ENCODE measurements around the gene UBE3C. TPM values are rescaled to one million over a fixed set of nuclear protein-coding genes. Genes with fewer than 3 reads are reported as not detected.

Gene UBE3C
- total and polyA plus RNA-seq, 9 of the 15 experiments (the other 6 are each of a cell fraction or from before 2014, with no cell fraction given) = 9.6 to 91.7 (median 75.4) TPM

DNA sequence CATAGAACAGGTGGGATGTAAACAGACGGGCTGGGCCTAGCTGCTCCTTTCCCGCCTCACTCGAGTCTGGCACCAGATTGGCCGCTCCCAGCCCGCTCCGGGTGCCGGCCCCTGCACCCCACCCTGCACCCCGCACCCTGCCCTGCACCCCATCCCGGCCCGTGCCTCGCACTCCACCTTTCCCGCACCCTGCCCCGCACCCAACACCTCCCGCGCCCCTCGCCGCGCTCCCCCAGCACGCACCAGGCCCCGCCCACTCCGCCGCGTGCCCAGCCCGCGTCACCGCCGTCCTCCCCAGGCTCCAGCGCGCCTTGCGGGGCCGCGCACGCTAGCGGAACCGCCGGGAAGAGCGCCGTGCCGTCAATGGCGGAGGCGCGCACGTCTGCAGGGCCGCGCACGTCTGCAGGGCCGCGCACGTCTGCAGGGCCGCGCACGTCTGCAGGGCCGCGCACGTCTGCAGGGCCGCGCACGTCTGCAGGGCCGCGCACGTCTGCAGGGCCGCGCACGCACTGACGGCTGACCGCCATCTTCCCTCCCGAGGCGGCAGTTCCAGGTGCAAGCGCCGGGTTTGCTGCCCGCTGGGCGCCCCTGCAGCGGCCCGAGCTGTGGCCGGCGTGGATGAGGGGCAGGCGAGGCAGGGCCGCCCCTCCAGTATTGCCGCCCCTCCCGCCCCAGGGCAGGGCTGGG, at the start of gene UBE3C (continued):
- TF ChIP-seq CCNT2 (IDR thresholded peaks at IDR 0.05; ENCODE audit: borderline replicate concordance, extremely low read depth, insufficient read length, low read depth, low read length) (no peak), TEAD1 (CRISPR knock-in tag; IDR thresholded peaks at IDR 0.05) (peak; percentile 72 to 91; a peak in 2 of 4 replicates), SLC30A9 (CRISPR knock-in tag; IDR thresholded peaks at IDR 0.05) (peak; percentile 52; the same call in 1 of the 2 replicates), SMARCA4 (IDR thresholded peaks at IDR 0.05) (no peak), FOXJ2 (tag; IDR thresholded peaks at IDR 0.05) (peak; percentile 98), RBM34 (IDR thresholded peaks at IDR 0.05; ENCODE audit: borderline replicate concordance, insufficient read depth, low read length) (0 out of 2 replicates have a peak, but pooled peaks have one; percentile 46), PURB (CRISPR knock-in tag; IDR thresholded peaks at IDR 0.05; ENCODE audit: low read depth) (no peak), SREBF2 (CRISPR knock-in tag; IDR thresholded peaks at IDR 0.05) (no peak), HNRNPK (IDR thresholded peaks at IDR 0.05; ENCODE audit: low read depth, low read length, poor library complexity, severe bottlenecking) (no peak), DPF2 (IDR thresholded peaks at IDR 0.05) (0 out of 2 replicates have a peak, but pooled peaks have one; percentile 31), NR2C2 (CRISPR knock-in tag; IDR thresholded peaks at IDR 0.05) (0 out of 2 replicates have a peak, but pooled peaks have one; percentile 50), NR2C2 (tag; IDR thresholded peaks at IDR 0.05) (peak; percentile 89), TARDBP (IDR thresholded peaks at IDR 0.05) (no peak), FOXK1 (CRISPR knock-in tag; IDR thresholded peaks at IDR 0.05; ENCODE audit: borderline replicate concordance) (peak; percentile 84; the same call in 1 of the 2 replicates), RUNX1 (IDR thresholded peaks at IDR 0.05; ENCODE audit: low read depth) (0 out of 2 replicates have a peak, but pooled peaks have one; percentile 7), FOXP1 (CRISPR knock-in tag; IDR thresholded peaks at IDR 0.05) (peak; percentile 88), PHF20 (IDR thresholded peaks at IDR 0.05; ENCODE audit: partially characterized antibody) (peak; percentile 92), ZFPM2 (CRISPR knock-in tag; IDR thresholded peaks at IDR 0.05) (no peak), MCM3 (IDR thresholded peaks at IDR 0.05) (no peak), HMG20B (CRISPR knock-in tag; IDR thresholded peaks at IDR 0.05) (no peak)
- TF ChIP-seq, protein P1, sequence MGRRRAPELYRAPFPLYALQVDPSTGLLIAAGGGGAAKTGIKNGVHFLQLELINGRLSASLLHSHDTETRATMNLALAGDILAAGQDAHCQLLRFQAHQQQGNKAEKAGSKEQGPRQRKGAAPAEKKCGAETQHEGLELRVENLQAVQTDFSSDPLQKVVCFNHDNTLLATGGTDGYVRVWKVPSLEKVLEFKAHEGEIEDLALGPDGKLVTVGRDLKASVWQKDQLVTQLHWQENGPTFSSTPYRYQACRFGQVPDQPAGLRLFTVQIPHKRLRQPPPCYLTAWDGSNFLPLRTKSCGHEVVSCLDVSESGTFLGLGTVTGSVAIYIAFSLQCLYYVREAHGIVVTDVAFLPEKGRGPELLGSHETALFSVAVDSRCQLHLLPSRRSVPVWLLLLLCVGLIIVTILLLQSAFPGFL (CRISPR knock-in tag; IDR thresholded peaks at IDR 0.05) = 0 out of 2 replicates have a peak, but pooled peaks have one; percentile 24
- TF ChIP-seq, protein P2, sequence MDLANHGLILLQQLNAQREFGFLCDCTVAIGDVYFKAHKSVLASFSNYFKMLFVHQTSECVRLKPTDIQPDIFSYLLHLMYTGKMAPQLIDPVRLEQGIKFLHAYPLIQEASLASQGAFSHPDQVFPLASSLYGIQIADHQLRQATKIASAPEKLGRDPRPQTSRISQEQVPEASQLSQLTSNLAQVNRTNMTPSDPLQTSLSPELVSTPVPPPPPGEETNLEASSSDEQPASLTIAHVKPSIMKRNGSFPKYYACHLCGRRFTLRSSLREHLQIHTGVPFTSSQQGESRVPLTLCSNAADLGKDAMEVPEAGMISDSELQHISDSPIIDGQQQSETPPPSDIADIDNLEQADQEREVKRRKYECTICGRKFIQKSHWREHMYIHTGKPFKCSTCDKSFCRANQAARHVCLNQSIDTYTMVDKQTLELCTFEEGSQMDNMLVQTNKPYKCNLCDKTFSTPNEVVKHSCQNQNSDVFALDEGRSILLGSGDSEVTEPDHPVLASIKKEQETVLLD (IDR thresholded peaks at IDR 0.05) = peak; percentile 94
- TF ChIP-seq, protein P3, sequence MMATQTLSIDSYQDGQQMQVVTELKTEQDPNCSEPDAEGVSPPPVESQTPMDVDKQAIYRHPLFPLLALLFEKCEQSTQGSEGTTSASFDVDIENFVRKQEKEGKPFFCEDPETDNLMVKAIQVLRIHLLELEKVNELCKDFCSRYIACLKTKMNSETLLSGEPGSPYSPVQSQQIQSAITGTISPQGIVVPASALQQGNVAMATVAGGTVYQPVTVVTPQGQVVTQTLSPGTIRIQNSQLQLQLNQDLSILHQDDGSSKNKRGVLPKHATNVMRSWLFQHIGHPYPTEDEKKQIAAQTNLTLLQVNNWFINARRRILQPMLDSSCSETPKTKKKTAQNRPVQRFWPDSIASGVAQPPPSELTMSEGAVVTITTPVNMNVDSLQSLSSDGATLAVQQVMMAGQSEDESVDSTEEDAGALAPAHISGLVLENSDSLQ (IDR thresholded peaks at IDR 0.05) = peak; percentile 23; the same call in 1 of the 2 replicates
- TF ChIP-seq, protein P4, sequence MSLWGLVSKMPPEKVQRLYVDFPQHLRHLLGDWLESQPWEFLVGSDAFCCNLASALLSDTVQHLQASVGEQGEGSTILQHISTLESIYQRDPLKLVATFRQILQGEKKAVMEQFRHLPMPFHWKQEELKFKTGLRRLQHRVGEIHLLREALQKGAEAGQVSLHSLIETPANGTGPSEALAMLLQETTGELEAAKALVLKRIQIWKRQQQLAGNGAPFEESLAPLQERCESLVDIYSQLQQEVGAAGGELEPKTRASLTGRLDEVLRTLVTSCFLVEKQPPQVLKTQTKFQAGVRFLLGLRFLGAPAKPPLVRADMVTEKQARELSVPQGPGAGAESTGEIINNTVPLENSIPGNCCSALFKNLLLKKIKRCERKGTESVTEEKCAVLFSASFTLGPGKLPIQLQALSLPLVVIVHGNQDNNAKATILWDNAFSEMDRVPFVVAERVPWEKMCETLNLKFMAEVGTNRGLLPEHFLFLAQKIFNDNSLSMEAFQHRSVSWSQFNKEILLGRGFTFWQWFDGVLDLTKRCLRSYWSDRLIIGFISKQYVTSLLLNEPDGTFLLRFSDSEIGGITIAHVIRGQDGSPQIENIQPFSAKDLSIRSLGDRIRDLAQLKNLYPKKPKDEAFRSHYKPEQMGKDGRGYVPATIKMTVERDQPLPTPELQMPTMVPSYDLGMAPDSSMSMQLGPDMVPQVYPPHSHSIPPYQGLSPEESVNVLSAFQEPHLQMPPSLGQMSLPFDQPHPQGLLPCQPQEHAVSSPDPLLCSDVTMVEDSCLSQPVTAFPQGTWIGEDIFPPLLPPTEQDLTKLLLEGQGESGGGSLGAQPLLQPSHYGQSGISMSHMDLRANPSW (CRISPR knock-in tag; IDR thresholded peaks at IDR 0.05) = peak; percentile 88

Data from K562 (cell line).